BJ (cell line): ENCODE results near the gene OTOP3. TPM values are rescaled to one million over a fixed set of nuclear protein-coding genes. Genes with fewer than 3 reads are reported as not detected.

Experiments
- CTCF ChIA-PET: fragments of 350-600 bp; formaldehyde crosslinking; extraction: SDS; loops from one replicate; lab custom pipeline; 2021; ENCODE audit warnings: antibody characterized with exemption, inconsistent platforms; lab: Yijun Ruan, JAX
- POLR2A ChIA-PET: fragments of 300-600 bp; sonication (Branson Sonifier 250); formaldehyde crosslinking; extraction: SDS; loops from one replicate; lab custom pipeline; 2021; ENCODE audit warnings: antibody characterized with exemption; lab: Charles Lee
- DNase-seq: peaks from one replicate; pipeline ENCODE4 v3.0.0-alpha.2; 2011; ENCODE audit warnings: low read depth
- H3K27me3 ChIP-seq: 2 replicates; pipeline ENCODE4 v1.6.0; 2011; ENCODE audit warnings: low read length; ENCODE audit not compliant: control insufficient read depth, insufficient read depth
- H3K36me3 ChIP-seq: 2 replicates; pipeline ENCODE4 v1.5.1; 2011; ENCODE audit warnings: low read length; ENCODE audit not compliant: control insufficient read depth, insufficient read depth
- H3K4me3 ChIP-seq: 2 replicates; pipeline ENCODE4 v1.5.1; 2011; ENCODE audit warnings: low read depth, mild to moderate bottlenecking, control low read depth, low read length
- CTCF ChIP-seq: IDR thresholded peaks from 2 replicates; pipeline ENCODE4 v1.5.1; 2011; ENCODE audit warnings: low read depth, mild to moderate bottlenecking, control low read depth, inconsistent platforms, low read length, moderate library complexity; ENCODE audit not compliant: insufficient read depth
- polyA plus RNA-seq: library from polyadenylated mRNA; depleted of rRNA; stranded (reverse); fragments of >200 nt; gene quantifications from 2 replicates; pipeline ENCODE4 v1.2.3, GENCODE V29; 2011

OTOP3 gene
- polyA plus RNA-seq, 1 experiment, result not detected

- Histone ChIP-seq H3K36me3 (no peaks in the 10 kb centered on the region), H3K27me3 (peaks cover 13% of the 10 kb centered on the region), H3K4me3 (no peak overlapping the region)
- no peak for TF ChIP-seq CTCF
- DNase-seq, result no peak
- ChIA-PET POLR2A (no interaction called here), CTCF (interaction anchor here (0.6 to 2.2 kb wide), 4 partner anchors 10 to 1348 kb away, joined by 3 to 12 read pairs (median 3); no protein-coding TSS in a partner anchor)
Measured at GRCh38 chr17:74951680-74952421, 16.2 kb downstream of the OTOP3 start.

- ChIA-PET POLR2A (no interaction called here), CTCF (interaction anchor here (0.6 to 2.2 kb wide), 2 partner anchors 9 to 107 kb away, joined by 3 to 12 read pairs; no protein-coding TSS in a partner anchor)
- no peak for TF ChIP-seq CTCF
- no peak for DNase-seq
- Histone ChIP-seq H3K27me3 (peaks cover 12% of the 10 kb centered on the region), H3K36me3 (no peaks in the 10 kb centered on the region), H3K4me3 (no peak overlapping the region)
Measured at GRCh38 chr17:74952431-74953133, 16.9 kb downstream of the OTOP3 start.

- Histone ChIP-seq H3K36me3 (no peaks in the 10 kb centered on the region), H3K27me3 (peaks cover 12% of the 10 kb centered on the region), H3K4me3 (no peak overlapping the region)
- POLR2A ChIA-PET, result no interaction called here
- DNase-seq, result no peak
- TF ChIP-seq CTCF, result no peak
- CTCF ChIA-PET, result interaction anchor here (1.4 to 2.2 kb wide), 2 partner anchors 9 to 171 kb away, joined by 3 to 12 read pairs; no protein-coding TSS in a partner anchor
Measured at GRCh38 chr17:74953134-74953687, 17.5 kb downstream of the OTOP3 start.

- peaks cover 12% of the 10 kb centered on the region for H3K27me3 ChIP-seq
- no peak for TF ChIP-seq CTCF
Measured at GRCh38 chr17:74954115-74954514, 18.4 kb downstream of the OTOP3 start.

More at GRCh38 chr17:74954115-74954514, 18.4 kb downstream of the OTOP3 start:
- ChIA-PET POLR2A (no interaction called here), CTCF (interaction anchor here (0.6 to 1.5 kb wide), 3 partner anchors 19 to 172 kb away, joined by 3 to 4 read pairs (median 3); no protein-coding TSS in a partner anchor)
- Histone ChIP-seq H3K36me3 (no peaks in the 10 kb centered on the region), H3K4me3 (no peak overlapping the region)
- no peak for DNase-seq
